GM23248 (cell line): ENCODE measurements around the gene POR. TPM values are rescaled to one million over a fixed set of nuclear protein-coding genes. Genes with fewer than 3 reads are reported as not detected.
"Not testable (repeated sequence)": the region's sequence is repeated elsewhere in the genome, so short reads cannot be mapped to it uniquely, and the experiment has no call there.

Source experiments
- DNase-seq: peaks from one replicate; pipeline ENCODE4 v3.0.0-alpha.2; 2015
- H2AFZ ChIP-seq: fragments of 200-600 bp; sonication (generic); 2 replicates; pipeline ENCODE4 v1.6.1; 2016; ENCODE audit warnings: antibody characterized with exemption
- H3F3A ChIP-seq: fragments of 200-600 bp; sonication (generic); 2 replicates; pipeline ENCODE4 v1.6.1; 2016; ENCODE audit warnings: mild to moderate bottlenecking, antibody characterized with exemption, mixed run types; ENCODE audit not compliant: insufficient read depth
- H3K27ac ChIP-seq: fragments of 200-600 bp; sonication (generic); 2 replicates; pipeline ENCODE4 v1.5.1; 2016; ENCODE audit warnings: mild to moderate bottlenecking
- H3K27me3 ChIP-seq: fragments of 200-600 bp; sonication (generic); replicated peaks from 2 replicates; pipeline ENCODE4 v1.6.1; 2016; ENCODE audit warnings: mild to moderate bottlenecking; ENCODE audit not compliant: insufficient read depth
- H3K36me3 ChIP-seq: fragments of 200-600 bp; sonication (generic); 2 replicates; pipeline ENCODE4 v1.6.1; 2016; ENCODE audit warnings: low read depth, mild to moderate bottlenecking
- H3K4me1 ChIP-seq: fragments of 200-600 bp; sonication (generic); 2 replicates; pipeline ENCODE4 v1.6.1; 2016; ENCODE audit warnings: mild to moderate bottlenecking; ENCODE audit not compliant: insufficient read depth
- H3K4me2 ChIP-seq: fragments of 200-600 bp; sonication (generic); one replicate; pipeline ENCODE4 v1.6.1; 2016; ENCODE audit warnings: mild to moderate bottlenecking; ENCODE audit not compliant: unreplicated experiment
- H3K4me3 ChIP-seq: fragments of 200-600 bp; sonication (generic); 2 replicates; pipeline ENCODE4 v1.5.1; 2016; ENCODE audit warnings: mild to moderate bottlenecking
- H3K79me2 ChIP-seq: fragments of 200-600 bp; sonication (generic); 2 replicates; pipeline ENCODE4 v1.6.1; 2016; ENCODE audit warnings: mild to moderate bottlenecking; ENCODE audit not compliant: insufficient read depth
- H3K9ac ChIP-seq: fragments of 200-600 bp; sonication (generic); 2 replicates; pipeline ENCODE4 v1.6.1; 2016; ENCODE audit warnings: mild to moderate bottlenecking
- H3K9me2 ChIP-seq: fragments of 200-600 bp; sonication (generic); 2 replicates; pipeline ENCODE4 v1.6.1; 2016; ENCODE audit warnings: mixed run types, mild to moderate bottlenecking, moderate library complexity; ENCODE audit not compliant: insufficient read depth
- H3K9me3 ChIP-seq: fragments of 200-600 bp; sonication (generic); one replicate; pipeline ENCODE4 v1.6.1; 2017; ENCODE audit warnings: low read depth
- H4K20me1 ChIP-seq: fragments of 200-600 bp; sonication (generic); 2 replicates; pipeline ENCODE4 v1.6.0; 2016; ENCODE audit not compliant: insufficient read depth
- EZH2 ChIP-seq: fragments of 200-600 bp; sonication (generic); IDR thresholded peaks from 2 replicates; pipeline ENCODE4 v1.6.1; 2018; ENCODE audit warnings: antibody characterized with exemption, mild to moderate bottlenecking; ENCODE audit not compliant: insufficient read depth, poor library complexity, severe bottlenecking
- EZH2phosphoT487 ChIP-seq: fragments of 200-600 bp; sonication (generic); IDR thresholded peaks from 2 replicates; pipeline ENCODE4 v1.6.1; 2018; ENCODE audit warnings: antibody characterized with exemption, moderate library complexity, mild to moderate bottlenecking, low read depth; ENCODE audit not compliant: insufficient read depth
- WGBS, 2 experiments: methylation state at CpG; one replicate each; pipeline ENCODE4 v1.1.6; 2015 to 2017; ENCODE audit warnings: low lambda C conversion rate in 2 of 2, low coverage in 1 of 2; ENCODE audit errors: missing lambda C conversion rate in 2 of 2; 5-methylcytosine and 5-hydroxymethylcytosine counted together
- in situ Hi-C: fragments of 300-500 bp; cut with MboI; formaldehyde crosslinking; loops from 2 replicates; pipeline ENCODE4 v1.15.0; 2020
- polyA plus RNA-seq: library from polyadenylated mRNA; unstranded; fragments of >200 nt; fragmentation: Nextera tagmentation; extraction: Ambion mirVana; gene quantifications from 2 replicates; pipeline ENCODE4 v1.2.1, GENCODE V29; 2016
- total RNA-seq: library from RNA; depleted of rRNA; stranded (reverse); fragments of >200 nt; shearing (Covaris generic); gene quantifications from 2 replicates; pipeline ENCODE4 v1.2.3, GENCODE V29; 2014

POR gene
- total and polyA plus RNA-seq, 2 experiments from 2014 or later = 42.7 to 58.6 TPM

GRCh38 chr7:75879771-75880184 lies 35.2 kb upstream of the POR start:
- Histone ChIP-seq H3K27ac (0 out of 2 replicates have a peak overlapping the region, but pooled peaks have one; percentile 7), H3K36me3 (peaks cover 3% of the 10 kb centered on the region; the same call in 1 of the 2 replicates), H4K20me1 (no peaks in the 10 kb centered on the region), H3K4me2 (peak overlapping the region; percentile 95), H3K9me3 (no peaks in the 10 kb centered on the region), H3K4me1 (peaks cover 13% of the 10 kb centered on the region), H3F3A (no peaks in the 10 kb centered on the region), H3K9ac (peak overlapping the region; percentile 83), H2AFZ (peak overlapping the region; percentile 75), H3K4me3 (peak overlapping the region; percentile 87), H3K79me2 (peaks cover 29% of the 10 kb centered on the region), H3K27me3 (no peaks in the 10 kb centered on the region), H3K9me2 (no peaks in the 10 kb centered on the region)
- WGBS, 2 experiments = 4 to 7% methylated on average over 8 of the region's 8 CpGs
- TF ChIP-seq EZH2 (no peak), EZH2phosphoT487 (no peak)
- in situ Hi-C loops = no loop called here
- peak; percentile 53 for DNase-seq

- Histone ChIP-seq H3K4me2 (peak overlapping the region; percentile 95), H3K36me3 (peaks cover 3% of the 10 kb centered on the region; the same call in 1 of the 2 replicates), H3K4me3 (peak overlapping the region; percentile 87), H3K9me2 (no peaks in the 10 kb centered on the region), H3K9ac (peak overlapping the region; percentile 83), H3K9me3 (no peaks in the 10 kb centered on the region), H3K4me1 (peaks cover 13% of the 10 kb centered on the region), H3K79me2 (peaks cover 29% of the 10 kb centered on the region), H3K27ac (no peak overlapping the region), H3K27me3 (no peaks in the 10 kb centered on the region), H2AFZ (no peak overlapping the region), H3F3A (no peaks in the 10 kb centered on the region), H4K20me1 (no peaks in the 10 kb centered on the region)
- TF ChIP-seq EZH2phosphoT487 (no peak), EZH2 (no peak)
- DNase-seq = no peak
- in situ Hi-C loops = no loop called here
- 86 to 88% methylated on average over 4 of the region's 4 CpGs for WGBS, 2 experiments
Measured at GRCh38 chr7:75880242-75880641, 34.7 kb upstream of the POR start.

GRCh38 chr7:75881436-75882095 lies 33.4 kb upstream of the POR start:
- in situ Hi-C loops = no loop called here
- Histone ChIP-seq H3K4me2 (no peak overlapping the region), H3K27me3 (no peaks in the 10 kb centered on the region), H3K36me3 (peaks cover 3% of the 10 kb centered on the region; the same call in 1 of the 2 replicates), H2AFZ (no peak overlapping the region), H3K27ac (no peak overlapping the region), H3K4me1 (peaks cover 13% of the 10 kb centered on the region), H3K79me2 (peaks cover 29% of the 10 kb centered on the region), H4K20me1 (no peaks in the 10 kb centered on the region), H3K4me3 (no peak overlapping the region), H3K9me2 (no peaks in the 10 kb centered on the region), H3K9ac (no peak overlapping the region), H3F3A (no peaks in the 10 kb centered on the region), H3K9me3 (no peaks in the 10 kb centered on the region)
- no peak for DNase-seq
- 81 to 83% methylated on average over 21 to 23 of the region's 23 CpGs for WGBS, 2 experiments
- TF ChIP-seq EZH2phosphoT487 = no peak
- TF ChIP-seq EZH2 = no peak

GRCh38 chr7:75883265-75883824 lies 31.6 kb upstream of the POR start:
- H3K4me2 ChIP-seq, H3K27me3 ChIP-seq, H3K4me3 ChIP-seq, H4K20me1 ChIP-seq, H3K4me1 ChIP-seq, H3K27ac ChIP-seq, H3K36me3 ChIP-seq, DNase-seq, H3K9ac ChIP-seq, H2AFZ ChIP-seq, H3F3A ChIP-seq, in situ Hi-C loops, H3K9me3 ChIP-seq, H3K9me2 ChIP-seq: not testable (repeated sequence)
- WGBS, 2 experiments = 97% methylated on average over 13 of the region's 13 CpGs
- peaks cover 29% of the 10 kb centered on the region for H3K79me2 ChIP-seq
